SK-N-MC (cell line): ENCODE data around the gene NUP107.
"Not testable (repeated sequence)": the region's sequence is repeated elsewhere in the genome, so short reads cannot be mapped to it uniquely, and the experiment has no call there.

Experiments used
- DNase-seq: peaks from one replicate; pipeline ENCODE4 v3.0.0-alpha.2; 2011; ENCODE audit warnings: low read depth, low spot score
- H3K27ac ChIP-seq: fragments of 200-600 bp; sonication (generic); 2 replicates; pipeline ENCODE4 v1.5.1; 2016; ENCODE audit warnings: mixed run types
- H3K36me3 ChIP-seq: fragments of 200-600 bp; sonication (generic); 2 replicates; pipeline ENCODE4 v1.6.1; 2017; ENCODE audit warnings: antibody characterized with exemption, low read length, mixed read lengths; ENCODE audit not compliant: insufficient read depth
- H3K4me3 ChIP-seq: fragments of 200-600 bp; sonication (generic); 2 replicates; pipeline ENCODE4 v1.5.1; 2016
- H3K9ac ChIP-seq: fragments of 200-600 bp; sonication (generic); 2 replicates; pipeline ENCODE4 v1.8.0; 2017; ENCODE audit warnings: mixed run types, mixed read lengths; ENCODE audit not compliant: insufficient read length
- H3K9me3 ChIP-seq: fragments of 200-600 bp; sonication (generic); 2 replicates; pipeline ENCODE4 v1.6.1; 2017; ENCODE audit warnings: low read depth, mild to moderate bottlenecking, antibody characterized with exemption, low read length, moderate library complexity, mixed read lengths
- EZH2 ChIP-seq: fragments of 200-600 bp; sonication (generic); IDR thresholded peaks from one replicate; pipeline ENCODE4 v1.6.1; 2017; ENCODE audit warnings: antibody characterized with exemption
- FOXP2 ChIP-seq: optimal IDR thresholded peaks from 2 replicates; pipeline ENCODE3; 2011; ENCODE audit warnings: mild to moderate bottlenecking, moderate library complexity; ENCODE audit not compliant: insufficient read depth; ENCODE audit errors: extremely low read length, control extremely low read depth
- POLR2AphosphoS5 ChIP-seq: IDR thresholded peaks from 2 replicates; pipeline ENCODE4 v1.6.1; 2012; ENCODE audit warnings: mild to moderate bottlenecking, low read depth, low read length, borderline replicate concordance

NUP107 gene

DNA sequence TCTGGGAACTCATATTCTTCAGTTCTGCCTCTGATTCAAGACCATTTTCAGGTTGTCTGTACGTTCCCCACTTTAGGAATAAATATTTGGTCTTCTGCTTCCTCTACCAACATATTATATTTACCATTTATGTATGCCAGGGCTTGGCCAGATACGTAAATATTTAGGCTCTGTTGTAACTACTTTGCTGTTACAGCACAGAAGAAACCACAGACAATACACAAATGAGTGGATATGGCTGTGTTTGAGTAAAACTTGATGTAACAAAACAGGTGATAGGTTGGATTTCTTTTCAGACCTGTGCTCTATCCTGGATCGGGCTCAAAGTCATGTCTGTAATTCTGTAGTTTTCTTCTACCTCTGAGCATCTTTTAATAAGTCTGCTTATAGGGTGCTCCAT is 38.6 kb upstream of the NUP107 start:
- Histone ChIP-seq H3K36me3 (peaks cover 43% of the 10 kb centered on the region), H3K27ac (no peak overlapping the region; the same call in 1 of the 2 replicates), H3K4me3 (no peak overlapping the region), H3K9ac (no peak overlapping the region), H3K9me3 (no peaks in the 10 kb centered on the region)
- TF ChIP-seq POLR2AphosphoS5 (no peak), EZH2 (no peak), FOXP2 (no peak)
- DNase-seq, result no peak

DNA sequence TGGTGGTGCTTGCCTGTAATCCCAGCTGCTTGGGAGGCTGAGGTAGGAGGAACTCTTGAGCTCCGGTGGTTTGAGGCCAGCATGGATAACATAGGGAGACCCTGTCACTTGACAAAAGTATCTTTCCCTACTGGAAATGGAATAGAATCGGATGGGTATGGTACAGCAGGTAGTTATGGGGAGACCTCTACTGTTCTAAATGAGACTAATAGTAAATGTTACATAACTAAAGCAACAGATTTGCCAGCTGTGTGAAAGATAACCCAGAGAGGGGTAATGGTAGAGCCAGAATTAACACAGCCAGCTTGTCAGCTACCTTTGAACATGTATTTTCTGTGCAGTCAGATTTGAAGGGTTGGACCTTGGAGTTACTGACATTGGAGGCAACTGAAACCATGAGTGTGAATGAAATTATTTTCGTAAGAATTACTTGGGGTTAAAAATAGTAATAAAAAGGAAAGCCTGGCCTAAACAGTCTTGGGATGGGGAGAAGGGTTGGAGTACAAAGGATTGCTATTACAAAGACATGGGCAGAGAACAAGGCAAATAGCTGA is 21.7 kb upstream of the NUP107 start:
- TF ChIP-seq EZH2 (no peak), POLR2AphosphoS5 (no peak), FOXP2 (no peak)
- Histone ChIP-seq H3K4me3 (no peak overlapping the region), H3K9me3 (no peaks in the 10 kb centered on the region), H3K9ac (no peak overlapping the region), H3K27ac (no peak overlapping the region), H3K36me3 (peaks cover 9% of the 10 kb centered on the region; the same call in 1 of the 2 replicates)
- DNase-seq, result no peak

DNA sequence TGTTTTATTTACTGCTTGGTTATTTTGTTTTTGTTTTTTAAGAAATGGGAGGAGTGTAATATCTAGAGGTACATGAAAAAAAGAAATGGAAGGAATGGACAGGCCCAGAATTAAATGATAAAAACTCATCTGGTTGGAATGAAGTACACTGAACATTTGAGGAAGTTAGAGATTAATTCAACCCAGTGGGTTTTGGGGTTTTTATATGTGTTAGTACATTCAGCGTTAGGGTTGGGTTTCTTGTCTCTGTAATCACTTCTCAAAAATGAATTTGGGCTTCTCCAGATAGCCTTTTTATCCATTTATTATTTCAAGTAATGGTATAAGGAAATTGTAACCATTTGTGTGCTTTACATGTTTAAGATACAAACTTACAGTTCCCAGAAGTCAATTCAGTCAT is 19.5 kb upstream of the NUP107 start:
- Histone ChIP-seq H3K9me3 (no peaks in the 10 kb centered on the region), H3K27ac (no peak overlapping the region), H3K9ac (no peak overlapping the region), H3K36me3 (no peaks in the 10 kb centered on the region), H3K4me3 (no peak overlapping the region)
- TF ChIP-seq EZH2, result no peak
- TF ChIP-seq FOXP2, result no peak
- no peak for DNase-seq

DNA sequence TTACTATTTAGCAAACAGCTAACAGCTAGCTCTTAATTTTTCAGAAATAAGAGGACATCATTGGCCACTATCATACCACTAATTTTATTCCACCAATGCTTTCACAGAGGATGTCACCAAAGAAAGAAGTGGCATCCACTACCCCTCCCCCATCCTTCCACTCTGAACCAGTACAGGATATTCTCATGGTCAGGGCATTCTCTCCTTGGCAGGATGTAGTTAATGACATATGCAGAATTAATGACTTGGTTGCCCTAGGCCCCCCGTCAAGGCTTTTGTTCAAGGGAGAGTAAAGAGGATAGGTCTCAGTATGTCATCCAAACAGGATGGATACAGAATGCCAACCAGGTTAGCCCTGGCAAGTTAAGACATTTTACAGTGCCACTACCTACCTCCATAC is 18.9 kb upstream of the NUP107 start:
- H3K9ac ChIP-seq, result no peak overlapping the region
- H3K4me3 ChIP-seq, result no peak overlapping the region
- no peak overlapping the region for H3K27ac ChIP-seq
- no peaks in the 10 kb centered on the region for H3K36me3 ChIP-seq
- no peak for DNase-seq
- no peaks in the 10 kb centered on the region for H3K9me3 ChIP-seq
- TF ChIP-seq POLR2AphosphoS5, result no peak
- TF ChIP-seq FOXP2, result no peak
- TF ChIP-seq EZH2, result no peak

DNA sequence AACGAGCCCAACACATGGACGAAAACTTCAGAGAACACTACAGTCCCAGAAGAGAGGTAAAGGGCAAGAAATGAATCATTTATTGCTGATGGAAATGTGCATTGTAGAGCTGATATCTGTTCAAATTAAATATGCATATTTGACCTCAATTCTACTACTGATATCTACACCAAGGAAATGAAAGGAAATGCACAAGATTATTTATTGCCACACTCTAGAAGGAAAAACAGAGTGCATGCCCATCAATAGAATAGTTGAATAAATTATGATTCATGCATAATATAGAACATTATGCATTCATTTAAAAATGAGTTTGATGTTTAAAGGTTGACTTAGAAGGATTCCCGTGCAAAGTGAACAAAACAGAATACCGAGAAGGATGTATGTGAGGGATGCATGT is 15.6 kb upstream of the NUP107 start:
- no peaks in the 10 kb centered on the region for H3K36me3 ChIP-seq
- no peaks in the 10 kb centered on the region for H3K9me3 ChIP-seq
- TF ChIP-seq POLR2AphosphoS5, result no peak
- no peak for TF ChIP-seq EZH2
- TF ChIP-seq FOXP2, result no peak
- DNase-seq, result no peak
- H3K9ac ChIP-seq, result no peak overlapping the region
- H3K27ac ChIP-seq, result no peak overlapping the region
- no peak overlapping the region for H3K4me3 ChIP-seq

DNA sequence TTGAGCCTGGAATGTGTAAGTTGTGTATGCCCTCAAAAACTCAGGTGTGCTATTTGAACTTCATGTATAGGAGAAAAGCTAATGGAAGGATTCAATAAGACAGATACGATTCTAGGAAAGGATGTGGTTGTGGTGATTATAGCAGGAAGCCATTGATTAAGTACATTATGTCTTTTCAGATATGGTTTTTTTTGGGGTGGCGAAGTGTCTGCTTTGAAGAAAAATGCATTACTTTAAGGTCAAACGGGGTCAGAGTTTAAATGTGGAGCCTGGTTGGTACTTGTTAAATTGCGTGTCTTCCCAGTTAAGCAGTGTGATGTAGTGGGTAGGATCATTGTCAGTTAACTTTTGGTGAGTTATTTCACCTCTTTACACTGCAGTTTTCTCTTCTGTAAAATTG is 13.0 kb upstream of the NUP107 start:
- Histone ChIP-seq H3K36me3 (no peaks in the 10 kb centered on the region), H3K4me3 (no peak overlapping the region), H3K9ac (no peak overlapping the region), H3K27ac (no peak overlapping the region), H3K9me3 (no peaks in the 10 kb centered on the region)
- TF ChIP-seq FOXP2, result no peak
- TF ChIP-seq EZH2, result no peak
- no peak for TF ChIP-seq POLR2AphosphoS5
- DNase-seq, result no peak

DNA sequence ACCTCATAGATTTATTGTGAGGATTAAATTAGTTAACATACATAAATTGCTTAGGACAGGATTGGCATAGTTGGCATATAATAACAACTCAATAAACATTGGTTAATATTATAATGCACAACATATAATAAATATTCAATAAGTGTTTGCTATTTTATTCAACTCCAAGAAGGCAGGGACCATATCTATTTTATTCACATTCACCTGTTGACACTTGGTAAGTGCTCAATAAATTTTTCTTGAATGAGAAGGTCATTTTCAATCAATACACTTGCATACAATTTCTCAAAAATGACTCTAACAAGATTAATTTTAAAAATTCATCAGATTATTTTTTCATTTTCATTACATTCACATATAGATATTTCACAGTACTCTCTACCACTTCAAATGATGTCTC is 12.4 kb upstream of the NUP107 start:
- DNase-seq, result no peak
- no peak overlapping the region for H3K9ac ChIP-seq
- H3K36me3 ChIP-seq, result no peaks in the 10 kb centered on the region
- no peaks in the 10 kb centered on the region for H3K9me3 ChIP-seq
- peak overlapping the region; percentile 53; the same call in 1 of the 2 replicates for H3K27ac ChIP-seq
- TF ChIP-seq FOXP2 (no peak), POLR2AphosphoS5 (no peak), EZH2 (no peak)
- no peak overlapping the region for H3K4me3 ChIP-seq

DNA sequence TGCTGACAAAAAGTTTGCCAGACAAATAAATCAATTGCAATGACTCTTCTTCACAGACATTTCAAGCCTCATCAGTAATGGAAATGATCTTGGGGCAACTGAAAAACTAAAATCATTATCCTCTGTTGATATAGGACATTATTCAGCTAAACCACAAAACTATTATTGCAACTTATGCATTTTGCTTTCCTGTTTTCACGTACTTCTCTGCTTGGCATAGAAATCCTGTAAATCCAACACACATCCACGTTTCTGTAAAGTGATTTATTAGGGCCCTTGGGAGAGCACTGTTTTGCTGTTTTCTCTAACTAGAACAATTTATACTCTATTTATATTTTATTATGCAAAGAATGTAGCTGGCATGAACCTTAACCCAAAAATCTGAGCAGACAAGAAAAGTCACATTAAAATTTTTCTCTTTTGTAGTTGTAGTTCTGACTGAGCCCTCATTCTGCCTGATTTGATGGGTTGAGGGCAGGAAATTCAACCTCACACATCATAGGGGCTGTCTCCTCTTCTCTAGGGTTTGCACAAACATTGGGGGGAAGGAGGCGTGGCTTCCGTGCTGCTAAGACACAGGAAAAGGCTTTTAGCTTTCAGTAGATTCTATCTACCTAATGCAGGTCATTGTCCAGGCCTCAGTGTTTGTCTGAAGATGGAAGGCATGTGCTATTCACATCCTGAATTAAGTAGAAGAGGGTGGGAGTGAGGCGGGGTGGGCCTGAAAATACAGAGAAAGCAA is 11.5 kb upstream of the NUP107 start:
- peak; percentile 53 for DNase-seq
- H3K9ac ChIP-seq, result no peak overlapping the region
- peak overlapping the region; percentile 47 for H3K4me3 ChIP-seq
- H3K9me3 ChIP-seq, result no peaks in the 10 kb centered on the region
- TF ChIP-seq FOXP2 (no peak), POLR2AphosphoS5 (no peak), EZH2 (no peak)
- H3K36me3 ChIP-seq, result no peaks in the 10 kb centered on the region
- peak overlapping the region; percentile 53; the same call in 1 of the 2 replicates for H3K27ac ChIP-seq

DNA sequence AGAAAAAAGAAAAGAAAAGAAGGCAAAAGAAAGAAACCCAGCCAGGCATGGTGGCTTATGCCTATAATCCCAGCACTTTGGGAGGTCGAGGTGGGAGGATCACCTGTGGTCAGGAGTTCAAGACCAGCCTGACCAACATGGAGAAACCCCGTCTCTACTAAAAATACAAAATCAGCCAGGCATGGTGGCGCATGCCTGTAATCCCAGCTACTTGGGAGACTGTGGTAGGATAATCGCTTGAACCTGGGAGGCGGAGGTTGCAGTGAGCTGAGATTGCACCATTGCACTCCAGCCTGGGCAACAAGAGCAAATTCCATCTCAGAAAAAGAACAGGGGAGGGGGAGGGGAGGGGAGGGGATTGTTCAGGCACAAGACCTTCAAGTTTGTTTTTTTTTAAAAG is 9.9 kb upstream of the NUP107 start:
- not testable (repeated sequence) for DNase-seq, H3K36me3 ChIP-seq, H3K4me3 ChIP-seq, H3K9me3 ChIP-seq, H3K27ac ChIP-seq, H3K9ac ChIP-seq

DNA sequence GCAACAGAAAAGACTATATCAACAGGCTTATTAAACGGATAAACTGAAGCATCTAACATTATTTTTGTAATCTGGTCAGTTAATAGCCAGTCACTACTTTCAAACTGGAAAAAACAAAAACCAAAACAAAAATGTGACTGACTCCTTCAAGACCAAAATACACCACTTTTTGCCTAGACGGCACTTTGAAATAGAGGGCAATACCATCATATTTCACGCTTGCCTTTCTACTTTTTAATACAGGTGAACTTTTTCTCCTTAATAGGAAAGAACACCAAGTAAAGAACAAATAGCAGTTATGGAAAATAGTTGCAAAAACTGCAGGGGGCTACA is 550 bp upstream of the NUP107 start:
- no peak for DNase-seq
- Histone ChIP-seq H3K36me3 (peaks cover 15% of the 10 kb centered on the region), H3K4me3 (peak overlapping the region; percentile 96), H3K9ac (peak overlapping the region; percentile 93), H3K27ac (peak overlapping the region; percentile 81), H3K9me3 (no peaks in the 10 kb centered on the region)
- no peak for TF ChIP-seq FOXP2
- TF ChIP-seq POLR2AphosphoS5, result no peak
- TF ChIP-seq EZH2, result no peak
